ENCODE results near the gene CRYGA.

CRYGA gene

DNA sequence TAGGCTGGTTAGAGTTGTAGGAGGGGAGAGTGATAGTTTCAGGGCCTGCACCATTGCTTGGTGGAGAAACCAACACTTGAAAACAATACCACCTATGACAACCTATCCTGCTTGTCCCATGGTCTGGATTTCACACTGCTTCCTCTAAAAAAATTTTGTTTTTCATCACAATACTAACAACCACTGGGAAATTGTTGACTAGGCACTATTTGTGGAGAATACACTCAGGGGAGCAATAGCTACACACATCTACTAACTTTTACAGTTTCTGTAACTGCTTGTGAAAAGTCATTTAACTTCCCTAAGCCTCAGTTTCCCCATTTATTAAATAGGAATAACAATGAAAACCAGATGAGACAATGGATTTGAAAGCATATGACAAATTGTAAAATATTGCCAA lies 13.3 kb downstream of the CRYGA start:
- Histone ChIP-seq H3K27ac (ENCODE audit: poor library complexity, severe bottlenecking) (no peak overlapping the region), H3K4me3 (ENCODE audit: severe bottlenecking) (no peak overlapping the region), H3K4me1 (ENCODE audit: insufficient read depth, poor library complexity, severe bottlenecking) (no peaks in the 10 kb centered on the region), H3K27me3 (ENCODE audit: insufficient read depth, poor library complexity, severe bottlenecking) (no peaks in the 10 kb centered on the region), H3K36me3 (ENCODE audit: low read depth) (no peaks in the 10 kb centered on the region), H3K9me3 (ENCODE audit: severe bottlenecking) (no peaks in the 10 kb centered on the region)
- ATAC-seq (ENCODE audit: low read depth) (no peak), DNase-seq (ENCODE audit: low spot score) (no peak)
- TF ChIP-seq, protein P1, sequence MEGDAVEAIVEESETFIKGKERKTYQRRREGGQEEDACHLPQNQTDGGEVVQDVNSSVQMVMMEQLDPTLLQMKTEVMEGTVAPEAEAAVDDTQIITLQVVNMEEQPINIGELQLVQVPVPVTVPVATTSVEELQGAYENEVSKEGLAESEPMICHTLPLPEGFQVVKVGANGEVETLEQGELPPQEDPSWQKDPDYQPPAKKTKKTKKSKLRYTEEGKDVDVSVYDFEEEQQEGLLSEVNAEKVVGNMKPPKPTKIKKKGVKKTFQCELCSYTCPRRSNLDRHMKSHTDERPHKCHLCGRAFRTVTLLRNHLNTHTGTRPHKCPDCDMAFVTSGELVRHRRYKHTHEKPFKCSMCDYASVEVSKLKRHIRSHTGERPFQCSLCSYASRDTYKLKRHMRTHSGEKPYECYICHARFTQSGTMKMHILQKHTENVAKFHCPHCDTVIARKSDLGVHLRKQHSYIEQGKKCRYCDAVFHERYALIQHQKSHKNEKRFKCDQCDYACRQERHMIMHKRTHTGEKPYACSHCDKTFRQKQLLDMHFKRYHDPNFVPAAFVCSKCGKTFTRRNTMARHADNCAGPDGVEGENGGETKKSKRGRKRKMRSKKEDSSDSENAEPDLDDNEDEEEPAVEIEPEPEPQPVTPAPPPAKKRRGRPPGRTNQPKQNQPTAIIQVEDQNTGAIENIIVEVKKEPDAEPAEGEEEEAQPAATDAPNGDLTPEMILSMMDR (IDR thresholded peaks at IDR 0.05; ENCODE audit: poor library complexity, severe bottlenecking) = no peak

DNA sequence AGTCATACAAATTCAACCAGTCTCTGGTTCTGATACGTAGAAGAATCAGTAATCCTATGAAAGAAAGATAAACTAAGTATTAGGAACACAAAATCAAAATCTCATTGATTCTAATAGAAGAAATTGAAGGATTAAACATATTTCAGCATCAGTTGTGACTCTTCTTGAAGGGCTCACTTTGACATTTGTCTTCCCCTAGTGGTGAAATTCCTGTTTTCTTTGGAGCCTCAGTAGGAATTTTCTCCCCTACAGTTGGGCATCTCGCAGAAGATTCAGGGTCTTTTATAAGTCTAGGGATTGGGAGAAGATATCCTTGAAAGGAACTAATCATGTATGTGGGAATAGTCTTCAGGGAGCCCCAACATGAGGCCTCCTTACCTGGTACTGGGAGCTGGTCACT lies 14.6 kb downstream of the CRYGA start:
- ATAC-seq (ENCODE audit: low read depth) = no peak

DNA sequence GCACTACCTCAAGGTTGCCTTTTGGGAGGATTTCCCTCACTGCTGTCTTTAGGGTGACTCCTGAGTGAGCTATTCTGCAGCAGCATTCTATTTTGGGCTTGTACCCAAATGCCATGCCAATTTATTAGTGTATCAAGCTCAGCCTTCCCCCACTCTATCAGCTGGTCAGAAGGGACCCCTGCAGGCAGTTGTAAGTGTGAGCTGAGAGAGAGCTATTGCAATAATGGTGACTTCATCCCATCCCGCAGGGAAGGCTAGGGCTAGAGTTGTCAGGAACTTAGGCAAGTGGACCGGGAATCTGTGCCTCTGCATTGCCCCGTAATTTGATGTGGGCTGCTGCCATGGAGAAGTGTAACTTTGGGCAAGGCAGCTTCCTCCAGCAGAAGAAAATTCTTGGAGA lies 15.6 kb downstream of the CRYGA start:
- H3K27ac ChIP-seq (ENCODE audit: poor library complexity, severe bottlenecking) = no peak overlapping the region
- no peak for DNase-seq (ENCODE audit: low spot score)
- TF ChIP-seq, protein P1 (IDR thresholded peaks at IDR 0.05; ENCODE audit: poor library complexity, severe bottlenecking) = no peak
- H3K4me3 ChIP-seq (ENCODE audit: severe bottlenecking) = no peak overlapping the region
- no peaks in the 10 kb centered on the region for H3K27me3 ChIP-seq (ENCODE audit: insufficient read depth, poor library complexity, severe bottlenecking)
- H3K9me3 ChIP-seq (ENCODE audit: severe bottlenecking) = no peaks in the 10 kb centered on the region
- no peaks in the 10 kb centered on the region for H3K4me1 ChIP-seq (ENCODE audit: insufficient read depth, poor library complexity, severe bottlenecking)
- no peak for ATAC-seq (ENCODE audit: low read depth)
- no peaks in the 10 kb centered on the region for H3K36me3 ChIP-seq (ENCODE audit: low read depth)

More for the DNA sequence above, 14.6 kb downstream of the CRYGA start:
- no peak for DNase-seq (ENCODE audit: low spot score)
- no peaks in the 10 kb centered on the region for H3K36me3 ChIP-seq (ENCODE audit: low read depth)
- H3K27me3 ChIP-seq (ENCODE audit: insufficient read depth, poor library complexity, severe bottlenecking) = no peaks in the 10 kb centered on the region
- no peak overlapping the region for H3K4me3 ChIP-seq (ENCODE audit: severe bottlenecking)
- H3K9me3 ChIP-seq (ENCODE audit: severe bottlenecking) = no peaks in the 10 kb centered on the region
- no peak overlapping the region for H3K27ac ChIP-seq (ENCODE audit: poor library complexity, severe bottlenecking)
- TF ChIP-seq, protein P1 (IDR thresholded peaks at IDR 0.05; ENCODE audit: poor library complexity, severe bottlenecking) = peak; percentile 42
- H3K4me1 ChIP-seq (ENCODE audit: insufficient read depth, poor library complexity, severe bottlenecking) = no peaks in the 10 kb centered on the region

DNA sequence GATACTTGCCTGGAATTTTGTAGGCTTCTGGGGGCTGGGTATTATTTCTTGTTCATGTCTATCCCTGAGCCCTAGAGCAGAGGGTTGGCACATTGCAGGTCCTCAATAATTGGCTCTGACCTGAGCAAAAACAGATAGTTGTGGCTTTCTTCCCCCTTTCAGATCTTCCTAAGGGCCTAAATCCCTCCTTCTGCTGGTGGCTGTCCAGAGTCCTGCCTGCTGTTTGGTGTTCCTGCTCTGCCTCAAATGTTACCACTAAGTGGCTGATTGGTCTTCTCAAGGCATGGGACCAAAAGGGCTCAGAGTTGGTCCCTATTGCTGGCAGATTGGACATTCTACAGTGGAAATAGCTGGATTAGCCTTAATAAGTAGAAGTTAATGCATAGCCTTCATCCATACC lies 16.4 kb downstream of the CRYGA start:
- H3K36me3 ChIP-seq (ENCODE audit: low read depth) = no peaks in the 10 kb centered on the region
- peaks cover 3% of the 10 kb centered on the region for H3K4me1 ChIP-seq (ENCODE audit: insufficient read depth, poor library complexity, severe bottlenecking)
- H3K27ac ChIP-seq (ENCODE audit: poor library complexity, severe bottlenecking) = no peak overlapping the region
- H3K4me3 ChIP-seq (ENCODE audit: severe bottlenecking) = no peak overlapping the region
- TF ChIP-seq, protein P1 (IDR thresholded peaks at IDR 0.05; ENCODE audit: poor library complexity, severe bottlenecking) = no peak
- no peaks in the 10 kb centered on the region for H3K9me3 ChIP-seq (ENCODE audit: severe bottlenecking)
- H3K27me3 ChIP-seq (ENCODE audit: insufficient read depth, poor library complexity, severe bottlenecking) = no peaks in the 10 kb centered on the region
- ATAC-seq (ENCODE audit: low read depth) (no peak), DNase-seq (ENCODE audit: low spot score) (no peak)

DNA sequence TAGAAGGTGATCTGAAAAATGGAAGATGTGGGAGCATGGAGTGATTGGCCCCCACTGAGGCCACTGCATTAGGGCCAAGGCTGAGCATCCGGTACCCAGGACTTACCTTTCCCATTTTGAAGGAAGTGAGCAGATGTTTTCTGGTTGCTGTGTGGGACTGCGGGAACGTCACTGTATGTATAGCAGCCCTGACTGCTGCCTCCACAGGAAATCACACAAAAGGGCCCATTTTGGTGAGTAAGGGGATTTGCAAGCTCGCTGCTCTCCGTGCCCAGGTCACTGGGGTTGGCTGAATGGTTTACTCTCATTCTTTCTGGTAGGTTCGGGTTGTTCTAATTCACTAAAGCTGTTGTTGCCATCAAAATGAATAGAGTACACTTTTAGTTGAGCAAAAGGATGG lies 17.4 kb downstream of the CRYGA start, which contains the start of gene CRYGB:
Gene CRYGB, minus strand, starts transcription at position 153 of the 400 bp plus-strand sequence. Its CDS starts 38 bp downstream, at position 115.
- Histone ChIP-seq H3K9me3 (ENCODE audit: severe bottlenecking) (no peaks in the 10 kb centered on the region), H3K4me3 (ENCODE audit: severe bottlenecking) (no peak within 1 kb of the TSS), H3K4me1 (ENCODE audit: insufficient read depth, poor library complexity, severe bottlenecking) (peaks cover 3% of the 10 kb centered on the region), H3K36me3 (ENCODE audit: low read depth) (no peaks in the 10 kb centered on the region), H3K27ac (ENCODE audit: poor library complexity, severe bottlenecking) (no peak within 1 kb of the TSS), H3K27me3 (ENCODE audit: insufficient read depth, poor library complexity, severe bottlenecking) (no peaks in the 10 kb centered on the region)
- TF ChIP-seq, protein P1 (IDR thresholded peaks at IDR 0.05; ENCODE audit: poor library complexity, severe bottlenecking) = no peak
- DNase-seq (ENCODE audit: low spot score) (no peak), ATAC-seq (ENCODE audit: low read depth) (no peak)

Data from RWPE2 (cell line).